ENCODE data around the gene HHAT. TPM values are rescaled to one million over a fixed set of nuclear protein-coding genes. Genes with fewer than 3 reads are reported as not detected.

The HHAT gene
- total RNA-seq, 2 donors from 2014 or later: 1.6 to 2.5 TPM

- intact Hi-C loops (cut with DNase I): no loop called here
- no peak for ATAC-seq
- no peak for DNase-seq
These were observed 374.9 kb downstream of the HHAT start for GRCh38 chr1:210703593-210703992.

DNA sequence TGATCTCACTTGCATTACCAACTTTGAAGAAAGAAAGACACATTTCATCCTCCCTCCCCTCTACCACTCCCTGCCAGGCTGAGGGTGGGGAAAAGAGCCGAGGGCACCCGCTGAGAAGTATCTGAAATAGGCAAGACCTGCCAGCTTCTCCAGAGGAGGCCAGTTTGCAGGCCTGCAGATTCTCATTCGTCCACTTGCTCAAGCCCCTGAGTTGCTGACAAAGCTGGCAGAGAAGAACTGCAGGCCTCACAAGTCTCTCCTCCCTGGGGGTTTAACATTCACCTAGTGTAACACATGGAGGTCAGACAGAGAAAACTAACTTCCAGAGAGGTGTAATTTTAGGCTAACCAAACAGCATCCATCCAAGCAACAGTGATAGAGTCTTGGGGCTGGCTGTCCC is 376.4 kb downstream of the HHAT start:
- no peak for DNase-seq
- ATAC-seq: no peak
- intact Hi-C loops (cut with DNase I): no loop called here

- ATAC-seq: no peak
- intact Hi-C loops (cut with DNase I): no loop called here
- DNase-seq: no peak
These were observed 377.5 kb downstream of the HHAT start for GRCh38 chr1:210706246-210706645.

GRCh38 chr1:210707300-210708240 is 378.9 kb downstream of the HHAT start:
- no peak for ATAC-seq
- intact Hi-C loops (cut with DNase I): no loop called here

GRCh38 chr1:210709701-210710100 is 381.0 kb downstream of the HHAT start:
- DNase-seq (no peak), ATAC-seq (no peak)
- intact Hi-C loops (cut with DNase I): loop anchor here in 1 of 2 donors (5.0 kb wide), 2 partner anchors 122 to 423 kb away; partner anchors contain the start of gene KCNH1

More at GRCh38 chr1:210707300-210708240, 378.9 kb downstream of the HHAT start:
- no peak for DNase-seq

- intact Hi-C loops (cut with DNase I): loop anchor here in 1 of 2 donors (5.0 kb wide), 2 partner anchors 125 to 420 kb away; partner anchors contain the start of gene KCNH1
- peak; percentile 48 to 72 for ATAC-seq
- DNase-seq: peak; percentile 38
These were observed 383.3 kb downstream of the HHAT start for GRCh38 chr1:210711825-210712612.

DNA sequence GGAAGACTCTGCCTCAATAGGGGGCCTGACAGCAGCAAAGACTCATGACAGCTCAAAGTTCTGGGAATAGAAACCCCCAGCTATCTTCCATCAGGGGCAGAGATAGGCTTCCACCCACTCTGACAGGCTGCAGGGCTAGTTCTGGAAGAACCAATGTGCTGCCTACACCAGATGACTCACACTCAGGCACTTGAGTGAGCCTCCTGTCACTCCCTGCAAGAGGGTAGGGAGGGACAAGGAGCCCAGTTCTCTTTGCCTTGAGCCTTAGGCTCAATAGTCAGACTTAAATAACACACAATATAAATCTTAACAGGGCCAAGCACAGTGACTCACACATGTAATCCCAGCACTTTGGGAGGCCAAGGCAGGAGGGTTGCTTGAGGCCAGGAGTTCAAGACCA is 386.4 kb downstream of the HHAT start:
- no peak for DNase-seq
- intact Hi-C loops (cut with DNase I): no loop called here
- ATAC-seq: no peak

- intact Hi-C loops (cut with DNase I): no loop called here
- ATAC-seq (no peak), DNase-seq (no peak)
These were observed 393.8 kb downstream of the HHAT start for GRCh38 chr1:210722410-210723081.

- no peak for DNase-seq
- ATAC-seq: no peak
- intact Hi-C loops (cut with DNase I): no loop called here
These were observed 394.9 kb downstream of the HHAT start for GRCh38 chr1:210723646-210724045.

GRCh38 chr1:210724768-210725167 is 396.1 kb downstream of the HHAT start:
- ATAC-seq (no peak), DNase-seq (no peak)
- intact Hi-C loops (cut with DNase I): no loop called here

Other genes with a start within 250 kb of the HHAT start
- 1 to 10 TPM; 5.2 to 7.0 TPM for gene SERTAD4, start 96.1 kb upstream of the HHAT start, total RNA-seq

Measured in left cardiac atrium (tissue), 4 donors.